ENCODE results near the gene RAB3GAP1. TPM values are rescaled to one million over a fixed set of nuclear protein-coding genes. Genes with fewer than 3 reads are reported as not detected.

The RAB3GAP1 gene
- total and polyA plus RNA-seq, 2 donors (not counting 1 experiment from before 2014, with no cell fraction given) = 15.6 to 62.2 TPM

DNA sequence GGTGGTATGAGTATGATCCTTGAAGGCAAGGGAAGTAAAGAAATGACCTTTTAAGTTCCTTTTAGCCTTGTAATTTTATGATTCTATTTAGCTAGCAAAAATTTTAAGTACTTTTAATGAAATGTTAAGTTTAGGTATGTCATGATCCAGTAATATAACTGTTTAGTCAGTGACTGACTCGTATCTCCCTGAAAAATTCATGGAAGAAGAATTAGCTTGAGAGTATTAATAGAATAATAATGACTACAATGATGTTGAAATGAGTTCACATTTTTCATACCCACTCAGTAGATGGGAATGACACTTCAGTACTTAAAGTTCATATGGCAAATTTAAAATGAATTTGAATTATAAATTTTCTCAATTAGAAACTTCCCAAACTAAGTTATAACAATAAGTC lies 14.6 kb downstream of the RAB3GAP1 start:
- H3K9ac ChIP-seq (ENCODE audit: low read length) = no peak overlapping the region
- TF ChIP-seq EZH2 (IDR thresholded peaks at IDR 0.05; ENCODE audit: borderline replicate concordance, insufficient read depth, low read depth, low read length, poor library complexity, severe bottlenecking) = no peak
- TF ChIP-seq, protein P1, sequence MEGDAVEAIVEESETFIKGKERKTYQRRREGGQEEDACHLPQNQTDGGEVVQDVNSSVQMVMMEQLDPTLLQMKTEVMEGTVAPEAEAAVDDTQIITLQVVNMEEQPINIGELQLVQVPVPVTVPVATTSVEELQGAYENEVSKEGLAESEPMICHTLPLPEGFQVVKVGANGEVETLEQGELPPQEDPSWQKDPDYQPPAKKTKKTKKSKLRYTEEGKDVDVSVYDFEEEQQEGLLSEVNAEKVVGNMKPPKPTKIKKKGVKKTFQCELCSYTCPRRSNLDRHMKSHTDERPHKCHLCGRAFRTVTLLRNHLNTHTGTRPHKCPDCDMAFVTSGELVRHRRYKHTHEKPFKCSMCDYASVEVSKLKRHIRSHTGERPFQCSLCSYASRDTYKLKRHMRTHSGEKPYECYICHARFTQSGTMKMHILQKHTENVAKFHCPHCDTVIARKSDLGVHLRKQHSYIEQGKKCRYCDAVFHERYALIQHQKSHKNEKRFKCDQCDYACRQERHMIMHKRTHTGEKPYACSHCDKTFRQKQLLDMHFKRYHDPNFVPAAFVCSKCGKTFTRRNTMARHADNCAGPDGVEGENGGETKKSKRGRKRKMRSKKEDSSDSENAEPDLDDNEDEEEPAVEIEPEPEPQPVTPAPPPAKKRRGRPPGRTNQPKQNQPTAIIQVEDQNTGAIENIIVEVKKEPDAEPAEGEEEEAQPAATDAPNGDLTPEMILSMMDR (IDR thresholded peaks at IDR 0.05) = no peak
- Mint-ChIP-seq H3K9me3 (ENCODE audit: insufficient read depth) (no peaks in the 10 kb centered on the region), H3K27ac (no peak overlapping the region), H3K4me3 (no peak overlapping the region), H3K27me3 (no peaks in the 10 kb centered on the region), H3K4me1 (peaks cover 18% of the 10 kb centered on the region)
- H3K4me1 ChIP-seq (ENCODE audit: control insufficient read depth in 2 of 2, insufficient read depth in 2 of 2, low read length in 2 of 2) = no peaks in the 10 kb centered on the region
- peaks cover 61% of the 10 kb centered on the region for H4K20me1 ChIP-seq (ENCODE audit: control insufficient read depth, insufficient read depth, low read length, poor library complexity, severe bottlenecking)
- peaks cover 5 to 17% of the 10 kb centered on the region in 2 experiments for H3K36me3 ChIP-seq (replicated peaks in 1 of 2; ENCODE audit: control extremely low read depth in 1 of 2, control insufficient read depth in 1 of 2, extremely low read depth in 1 of 2, insufficient read depth in 2 of 2, low read length in 1 of 2)
- no peaks in the 10 kb centered on the region for H3K27me3 ChIP-seq (replicated peaks in 1 of 4; ENCODE audit: control extremely low read depth in 1 of 4, control insufficient read depth in 3 of 4, insufficient read depth in 4 of 4, low read length in 3 of 4)
- H3K9me3 ChIP-seq (ENCODE audit: control extremely low read depth in 1 of 3, control insufficient read depth in 2 of 3, insufficient read depth in 1 of 3, low read length in 2 of 3) = peaks cover 1 to 6% (median 3%) of the 10 kb centered on the region in 3 donors
- CTCF ChIA-PET = interaction anchor here (1.2 kb wide), 1 partner anchor 9 kb away, joined by 3 read pairs; no protein-coding TSS in a partner anchor
- peaks cover 96% of the 10 kb centered on the region for H3K79me2 ChIP-seq (ENCODE audit: control insufficient read depth, insufficient read depth, low read length)
- H3K4me2 ChIP-seq (replicated peaks; ENCODE audit: low read depth, low read length, poor library complexity, severe bottlenecking) = no peak overlapping the region
- H2AFZ ChIP-seq (ENCODE audit: insufficient read depth, low read depth, low read length, poor library complexity, severe bottlenecking) = no peak overlapping the region
- intact Hi-C loops (cut with micrococcal nuclease) = no loop called here
- no peak for DNase-seq
- no CpG with 5 or more reads among the region's 1 CpG for WGBS (ENCODE audit: insufficient coverage)
- no peak overlapping the region for H3K27ac ChIP-seq (ENCODE audit: low read length in 2 of 2)
- POLR2A ChIA-PET = no interaction called here
- H3K4me3 ChIP-seq (ENCODE audit: control extremely low read depth in 1 of 5, extremely low read depth in 1 of 5, insufficient read depth in 1 of 5, low read depth in 2 of 5, low read length in 4 of 5) = no peak overlapping the region
- no peak for ATAC-seq (ENCODE audit: low read depth)

DNA sequence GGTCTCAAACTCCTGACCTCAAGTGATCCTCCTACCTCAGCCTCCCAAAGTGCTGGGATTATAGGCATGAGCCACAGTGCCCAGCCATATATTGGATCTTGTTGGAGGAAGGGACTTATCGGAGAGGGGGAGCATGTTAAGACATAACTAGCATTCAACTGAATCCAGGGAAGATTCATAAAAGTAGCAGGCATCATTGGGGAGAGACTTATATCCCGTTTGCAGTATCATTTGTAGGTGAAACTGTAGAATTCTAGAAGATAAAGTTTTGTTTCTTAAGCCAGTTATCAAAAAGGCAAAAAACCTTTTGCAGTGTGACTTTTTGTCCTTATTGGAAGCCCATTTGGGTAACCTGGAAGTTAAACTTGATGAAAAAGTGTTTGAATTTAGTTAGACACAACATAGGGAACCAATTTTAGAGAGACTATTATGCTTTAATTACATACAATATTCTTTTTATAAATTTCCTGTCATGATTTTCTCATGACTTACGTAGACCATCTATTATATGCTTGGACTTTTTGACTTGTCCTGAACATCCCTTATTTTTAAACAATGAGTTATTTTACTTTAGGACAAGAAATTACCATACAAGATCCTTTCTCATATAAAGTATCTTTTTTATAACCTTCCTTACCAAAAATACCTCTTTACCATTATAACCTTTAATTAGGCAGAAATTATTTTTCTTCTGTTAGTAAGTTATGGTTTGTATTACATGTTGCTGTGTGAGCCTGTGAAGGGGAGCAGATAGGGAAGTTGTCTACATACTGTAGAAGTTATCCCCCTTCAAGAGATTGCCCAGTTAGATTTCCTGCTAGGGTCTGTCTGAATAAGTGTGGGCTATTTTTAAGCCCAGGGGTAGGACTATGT lies 20.3 kb downstream of the RAB3GAP1 start:
- Histone ChIP-seq H3K9ac (ENCODE audit: low read length) (no peak overlapping the region), H3K4me1 (ENCODE audit: control insufficient read depth in 2 of 2, insufficient read depth in 2 of 2, low read length in 2 of 2) (peaks cover 0 to 3% of the 10 kb centered on the region in 2 donors), H3K4me2 (replicated peaks; ENCODE audit: low read depth, low read length, poor library complexity, severe bottlenecking) (no peak overlapping the region), H3K9me3 (ENCODE audit: control extremely low read depth in 1 of 3, control insufficient read depth in 2 of 3, insufficient read depth in 1 of 3, low read length in 2 of 3) (peaks cover 2 to 16% (median 12%) of the 10 kb centered on the region in 3 donors), H3K36me3 (replicated peaks in 1 of 2; ENCODE audit: control extremely low read depth in 1 of 2, control insufficient read depth in 1 of 2, extremely low read depth in 1 of 2, insufficient read depth in 2 of 2, low read length in 1 of 2) (peaks cover 4 to 12% of the 10 kb centered on the region in 2 experiments), H2AFZ (ENCODE audit: insufficient read depth, low read depth, low read length, poor library complexity, severe bottlenecking) (no peak overlapping the region), H3K27ac (ENCODE audit: low read length in 2 of 2) (no peak overlapping the region), H3K79me2 (ENCODE audit: control insufficient read depth, insufficient read depth, low read length) (peaks cover 80% of the 10 kb centered on the region), H3K4me3 (ENCODE audit: control extremely low read depth in 1 of 5, extremely low read depth in 1 of 5, insufficient read depth in 1 of 5, low read depth in 2 of 5, low read length in 4 of 5) (no peak overlapping the region), H3K27me3 (replicated peaks in 1 of 4; ENCODE audit: control extremely low read depth in 1 of 4, control insufficient read depth in 3 of 4, insufficient read depth in 4 of 4, low read length in 3 of 4) (no peaks in the 10 kb centered on the region), H4K20me1 (ENCODE audit: control insufficient read depth, insufficient read depth, low read length, poor library complexity, severe bottlenecking) (peaks cover 39% of the 10 kb centered on the region)
- DNase-seq = no peak
- H3K4me3 Mint-ChIP-seq = no peak overlapping the region
- intact Hi-C loops (cut with micrococcal nuclease) = no loop called here
- no peak for ATAC-seq (ENCODE audit: low read depth)
- CTCF ChIA-PET = no interaction called here
- H3K27me3 Mint-ChIP-seq = no peaks in the 10 kb centered on the region
- 100% methylated on average over 2 of the region's 3 CpGs for WGBS (ENCODE audit: insufficient coverage)
- no peak for TF ChIP-seq EZH2 (IDR thresholded peaks at IDR 0.05; ENCODE audit: borderline replicate concordance, insufficient read depth, low read depth, low read length, poor library complexity, severe bottlenecking)
- TF ChIP-seq, protein P1 (IDR thresholded peaks at IDR 0.05) = no peak
- H3K27ac Mint-ChIP-seq = no peak overlapping the region
- H3K9me3 Mint-ChIP-seq (ENCODE audit: insufficient read depth) = peaks cover 6% of the 10 kb centered on the region
- POLR2A ChIA-PET = no interaction called here
- peaks cover 9% of the 10 kb centered on the region for H3K4me1 Mint-ChIP-seq
